GM15510 (cell line): ENCODE data around the gene TRIM72.

ENCODE experiments used
- POLR2A ChIP-seq: IDR thresholded peaks from 3 replicates; pipeline ENCODE4 v1.6.1; 2011; ENCODE audit warnings: borderline replicate concordance; ENCODE audit not compliant: insufficient read length; ENCODE audit errors: extremely low read depth

Gene TRIM72

DNA sequence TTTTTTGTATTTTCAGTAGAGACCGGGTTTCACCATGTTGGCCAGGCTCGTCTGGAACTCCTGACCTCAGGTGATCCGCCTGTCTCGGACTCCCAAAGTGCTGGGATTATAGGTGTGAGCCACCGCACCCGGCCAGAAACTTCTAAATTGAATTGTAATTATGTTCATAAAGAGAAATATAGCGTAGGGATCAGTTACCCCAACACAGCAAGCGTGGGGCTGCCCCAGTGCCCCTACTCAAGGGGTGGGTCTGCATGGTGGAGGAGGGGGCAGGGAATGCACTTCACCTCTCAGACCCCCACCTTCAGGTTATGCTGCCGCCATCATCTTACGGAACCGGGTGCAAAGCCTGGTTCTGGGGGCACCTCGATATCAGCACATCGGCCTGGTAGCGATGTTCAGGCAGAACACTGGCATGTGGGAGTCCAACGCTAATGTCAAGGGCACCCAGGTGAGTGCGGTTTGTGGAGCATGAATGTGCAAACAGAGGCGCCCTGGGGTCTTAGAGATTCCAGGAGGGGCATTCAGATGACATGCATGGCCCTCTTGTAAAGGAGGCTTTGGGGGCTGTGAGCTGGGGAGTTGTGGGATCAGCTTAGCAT is 63.8 kb downstream of the TRIM72 start:
- no peak for TF ChIP-seq POLR2A
